GM11168 (cell line): Measurements from ENCODE around the gene KRT38.
"Not testable (repeated sequence)": the region's sequence is repeated elsewhere in the genome, so short reads cannot be mapped to it uniquely, and the experiment has no call there.

Experiments used
- in situ Hi-C: fragments of 300-500 bp; cut with MboI; formaldehyde crosslinking; loops from one replicate; pipeline ENCODE4 v1.12.0; 2022; ENCODE audit warnings: low sequenced_read_pairs; ENCODE audit not compliant: unreplicated experiment

The KRT38 gene

GRCh38 chr17:41463746-41464145 lies 23.0 kb upstream of the KRT38 start:
- in situ Hi-C loops: no loop called here

- in situ Hi-C loops: no loop called here
Measured at GRCh38 chr17:41462705-41463104, 21.9 kb upstream of the KRT38 start.

GRCh38 chr17:41457676-41458075 lies 16.9 kb upstream of the KRT38 start:
- in situ Hi-C loops: no loop called here

- in situ Hi-C loops: no loop called here
Measured at GRCh38 chr17:41456204-41456603, 15.4 kb upstream of the KRT38 start.

GRCh38 chr17:41455236-41455635 lies 14.5 kb upstream of the KRT38 start:
- in situ Hi-C loops: no loop called here

GRCh38 chr17:41453066-41453465 lies 12.3 kb upstream of the KRT38 start:
- in situ Hi-C loops: no loop called here

GRCh38 chr17:41452281-41452680 lies 11.5 kb upstream of the KRT38 start:
- in situ Hi-C loops: no loop called here

- in situ Hi-C loops: no loop called here
Measured at GRCh38 chr17:41451154-41451728, 10.5 kb upstream of the KRT38 start.

- in situ Hi-C loops: no loop called here
Measured at GRCh38 chr17:41449008-41449407, 8.2 kb upstream of the KRT38 start.

- in situ Hi-C loops: no loop called here
Measured at GRCh38 chr17:41448506-41448905, 7.7 kb upstream of the KRT38 start.

- in situ Hi-C loops: no loop called here
Measured at GRCh38 chr17:41446806-41447205, 6.0 kb upstream of the KRT38 start.

- in situ Hi-C loops: no loop called here
Measured at GRCh38 chr17:41444640-41445039, 3.9 kb upstream of the KRT38 start.

GRCh38 chr17:41444186-41444585 lies 3.4 kb upstream of the KRT38 start:
- in situ Hi-C loops: no loop called here

- in situ Hi-C loops: no loop called here
Measured at GRCh38 chr17:41442739-41443138, 2.0 kb upstream of the KRT38 start.

- in situ Hi-C loops: no loop called here
Measured at GRCh38 chr17:41439375-41439774, 1.4 kb downstream of the KRT38 start.

- in situ Hi-C loops: no loop called here
Measured at GRCh38 chr17:41437769-41438168, 3.0 kb downstream of the KRT38 start.

- in situ Hi-C loops: no loop called here
Measured at GRCh38 chr17:41437254-41437653, 3.5 kb downstream of the KRT38 start.

GRCh38 chr17:41434415-41434814 lies 6.4 kb downstream of the KRT38 start:
- in situ Hi-C loops: no loop called here

GRCh38 chr17:41434005-41434404 lies 6.8 kb downstream of the KRT38 start:
- in situ Hi-C loops: no loop called here

- in situ Hi-C loops: no loop called here
Measured at GRCh38 chr17:41433586-41433985, 7.2 kb downstream of the KRT38 start.

GRCh38 chr17:41430376-41430775 lies 10.4 kb downstream of the KRT38 start:
- in situ Hi-C loops: not testable (repeated sequence)

GRCh38 chr17:41429667-41430066 lies 11.1 kb downstream of the KRT38 start:
- in situ Hi-C loops: no loop called here
